HG02973 (cell line): ENCODE data around the gene APPL2.
"Not testable (repeated sequence)": the region's sequence is repeated elsewhere in the genome, so short reads cannot be mapped to it uniquely, and the experiment has no call there.

Experiments
- ATAC-seq: cut with Tn5 transposase; IDR thresholded peaks from one replicate; pipeline ENCODE4 v1.9.1; 2021; ENCODE audit warnings: moderate library complexity; ENCODE audit not compliant: unreplicated experiment

Gene APPL2

DNA sequence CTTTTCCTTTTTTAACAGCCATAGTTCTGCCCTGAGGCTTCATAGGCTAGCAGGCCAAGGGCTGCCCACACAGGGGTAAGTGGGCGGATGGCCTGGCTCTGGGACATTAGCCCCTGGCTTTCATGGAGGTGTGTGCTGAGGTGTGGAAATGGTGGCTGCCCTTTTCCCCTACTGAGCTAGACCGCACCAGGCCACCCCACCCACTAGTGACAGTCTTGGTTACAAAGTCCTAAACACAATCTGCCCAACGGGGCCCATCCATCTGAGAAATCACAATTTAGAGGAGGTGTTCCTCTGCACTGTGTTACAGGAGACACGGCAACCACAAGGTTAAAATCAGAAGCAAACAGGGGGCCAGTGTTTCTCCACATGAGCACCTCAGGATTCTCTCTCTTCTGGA lies 35.6 kb downstream of the APPL2 start:
- no peak for ATAC-seq

GRCh38 chr12:105198961-105199360 lies 37.0 kb downstream of the APPL2 start:
- ATAC-seq: no peak

- no peak for ATAC-seq
Measured at GRCh38 chr12:105196090-105196489, 39.9 kb downstream of the APPL2 start.

DNA sequence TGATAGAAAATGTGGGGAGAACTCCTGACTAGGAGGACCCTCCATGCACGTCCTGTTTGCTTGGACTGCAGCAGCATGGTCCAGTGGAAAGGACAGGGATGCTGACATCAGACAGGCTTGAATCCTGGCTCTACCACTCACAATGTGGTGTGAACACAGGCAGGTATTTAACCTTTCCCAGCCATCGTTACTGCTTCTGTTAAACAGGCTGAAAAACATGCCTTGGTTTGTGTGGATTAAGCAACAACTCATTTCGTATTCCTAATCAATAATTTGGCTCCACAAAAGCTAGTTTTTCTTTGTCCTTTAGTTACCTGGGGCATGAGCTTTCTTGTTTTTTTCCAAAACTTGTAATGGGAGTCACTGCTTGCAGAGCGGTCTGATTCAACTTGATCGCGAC lies 41.0 kb downstream of the APPL2 start:
- ATAC-seq: no peak

GRCh38 chr12:105192624-105193225 lies 43.2 kb downstream of the APPL2 start:
- no peak for ATAC-seq

- no peak for ATAC-seq
Measured at GRCh38 chr12:105190530-105190929, 45.4 kb downstream of the APPL2 start.

DNA sequence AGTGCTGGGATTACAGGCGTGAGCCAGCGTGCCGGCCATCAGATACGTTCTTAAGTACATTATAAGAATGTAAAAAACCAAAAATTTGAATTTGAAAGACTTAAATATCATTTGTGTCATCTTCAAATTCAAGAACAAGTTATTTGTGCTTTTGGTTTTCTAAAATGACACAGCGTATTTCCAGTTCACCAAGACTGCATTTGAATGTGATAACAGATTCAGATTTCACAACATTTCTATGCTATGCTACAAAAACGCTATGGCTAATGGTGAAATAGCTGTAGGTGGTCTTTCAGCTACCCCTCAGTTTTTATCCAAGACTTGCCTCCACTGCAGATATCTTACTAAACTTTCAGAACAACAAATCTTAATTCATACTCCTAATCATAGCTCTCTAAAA lies 46.7 kb downstream of the APPL2 start:
- ATAC-seq: no peak

DNA sequence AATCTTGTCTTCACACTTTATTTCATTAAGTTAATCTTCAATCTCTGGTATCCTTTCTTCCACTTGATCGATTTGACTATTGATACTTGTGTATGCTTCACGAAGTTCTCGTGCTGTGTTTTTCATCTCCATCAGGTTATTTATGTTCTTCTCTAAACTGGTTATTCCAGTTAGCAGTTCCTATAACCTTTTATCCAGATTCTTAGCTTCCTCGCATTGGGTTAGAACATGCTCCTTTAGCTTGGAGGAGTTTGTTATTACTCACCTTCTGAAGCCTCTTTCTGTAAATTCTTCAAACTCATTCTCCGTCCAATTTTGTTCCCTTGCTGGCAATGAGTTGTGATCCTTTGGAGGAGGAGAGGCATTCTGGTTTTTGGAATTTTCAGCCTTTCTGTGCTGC lies 52.0 kb downstream of the APPL2 start:
- ATAC-seq: not testable (repeated sequence)

GRCh38 chr12:105183406-105183805 lies 52.6 kb downstream of the APPL2 start:
- not testable (repeated sequence) for ATAC-seq

DNA sequence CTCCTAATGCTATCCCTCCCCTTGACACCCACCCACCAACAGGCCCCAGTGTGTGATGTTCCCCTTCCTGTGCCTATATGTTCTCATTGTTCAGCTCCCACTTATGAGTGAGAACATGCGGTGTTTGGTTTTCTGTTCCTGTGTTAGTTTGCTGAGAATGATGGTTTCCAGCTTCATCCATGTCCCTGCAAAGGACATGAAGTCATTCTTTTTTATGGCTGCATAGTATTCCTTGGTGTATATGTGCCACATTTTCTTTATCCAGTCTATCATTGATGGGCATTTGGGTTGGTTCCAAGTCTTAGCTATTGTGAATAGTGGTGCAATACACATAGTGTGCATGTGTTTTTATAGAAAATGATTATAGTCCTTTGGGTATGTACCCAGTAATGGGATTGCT lies 56.9 kb downstream of the APPL2 start:
- ATAC-seq: not testable (repeated sequence)

GRCh38 chr12:105177208-105177607 lies 58.8 kb downstream of the APPL2 start:
- no peak for ATAC-seq

DNA sequence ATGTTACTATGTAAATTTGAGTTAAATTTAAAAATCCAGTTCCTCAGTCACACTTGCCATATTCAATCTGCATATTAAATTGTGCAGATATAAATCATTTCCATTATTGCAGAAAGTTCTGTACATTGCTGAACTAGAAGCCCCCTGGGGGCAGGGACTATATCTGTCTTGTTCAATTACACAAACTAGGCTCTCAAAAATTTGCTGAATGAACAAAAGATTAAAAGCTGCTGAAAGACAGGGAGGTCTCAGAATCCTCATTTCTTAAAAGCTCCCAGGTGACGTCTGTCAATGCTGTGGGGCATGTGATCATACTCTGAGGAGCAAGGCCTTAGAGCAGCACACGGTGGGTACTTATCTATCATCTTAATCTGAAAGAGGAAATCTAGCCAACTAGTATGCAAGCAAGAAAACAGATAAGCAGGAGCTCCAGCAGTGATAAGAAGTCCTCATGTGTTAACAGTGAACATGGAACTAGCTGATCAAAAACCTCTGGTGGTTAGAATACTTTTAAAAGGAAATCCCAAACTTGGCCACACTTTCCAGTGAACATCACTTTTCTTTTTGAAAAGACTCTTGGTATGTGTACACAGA lies 60.5 kb downstream of the APPL2 start:
- no peak for ATAC-seq

GRCh38 chr12:105171691-105172436 lies 64.1 kb downstream of the APPL2 start:
- ATAC-seq: no peak

DNA sequence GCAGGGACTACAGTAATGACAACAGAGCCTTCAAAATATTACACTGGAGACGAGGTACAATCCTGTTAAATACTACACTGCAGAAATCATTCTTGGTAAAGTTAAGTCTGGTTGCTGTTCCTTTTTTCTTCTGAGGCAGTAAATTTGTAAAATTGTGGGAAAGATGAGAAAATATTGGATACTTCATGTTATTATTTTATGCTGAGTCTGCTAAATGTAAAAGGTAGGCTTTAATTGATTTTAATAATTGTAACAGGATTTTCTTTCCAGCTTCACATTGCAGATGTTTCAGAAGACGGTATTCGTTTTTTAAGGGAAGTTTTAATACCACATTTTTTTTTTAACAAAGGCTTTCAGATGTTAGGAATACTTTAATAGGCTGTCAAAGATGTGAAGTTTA lies 65.8 kb downstream of the APPL2 start:
- ATAC-seq: no peak

- no peak for ATAC-seq
Measured at GRCh38 chr12:105168006-105168405, 68.0 kb downstream of the APPL2 start.

DNA sequence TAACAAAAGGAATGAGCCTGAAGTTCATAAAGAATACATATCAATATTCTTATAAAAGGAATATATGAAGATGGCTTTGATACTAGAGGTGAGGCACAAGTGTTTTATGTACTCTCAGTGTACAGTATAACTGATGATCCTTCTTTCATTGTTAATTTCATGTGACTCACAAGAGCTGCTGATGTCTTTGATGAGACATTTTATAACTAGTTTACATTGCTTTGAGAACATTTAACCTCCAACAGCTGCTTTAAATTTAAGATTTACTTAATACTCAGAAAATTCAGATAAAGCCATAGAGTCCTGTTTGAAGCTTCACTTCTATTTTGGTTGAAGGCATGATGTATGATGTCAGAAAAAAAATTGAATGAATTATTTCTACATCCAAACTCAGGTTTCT lies 68.6 kb downstream of the APPL2 start:
- no peak for ATAC-seq

DNA sequence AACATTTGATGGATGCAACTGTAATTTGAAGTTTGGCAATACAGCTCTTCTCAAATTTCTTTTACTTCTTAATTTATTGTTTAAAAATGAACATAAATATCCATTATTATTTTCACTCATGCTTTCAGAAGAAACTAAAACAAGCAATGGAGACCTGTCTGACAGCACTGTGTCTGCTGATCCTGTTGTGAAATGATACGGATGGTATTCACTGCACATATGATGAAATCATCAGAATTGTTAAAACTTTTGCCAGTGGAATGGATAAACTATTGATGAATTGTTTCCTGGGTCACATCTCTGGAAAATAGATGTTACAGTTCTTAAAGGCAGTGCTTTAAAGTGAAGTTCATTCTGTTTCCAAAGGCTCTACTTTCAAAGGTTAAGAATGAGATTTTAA lies 69.2 kb downstream of the APPL2 start:
- no peak for ATAC-seq

DNA sequence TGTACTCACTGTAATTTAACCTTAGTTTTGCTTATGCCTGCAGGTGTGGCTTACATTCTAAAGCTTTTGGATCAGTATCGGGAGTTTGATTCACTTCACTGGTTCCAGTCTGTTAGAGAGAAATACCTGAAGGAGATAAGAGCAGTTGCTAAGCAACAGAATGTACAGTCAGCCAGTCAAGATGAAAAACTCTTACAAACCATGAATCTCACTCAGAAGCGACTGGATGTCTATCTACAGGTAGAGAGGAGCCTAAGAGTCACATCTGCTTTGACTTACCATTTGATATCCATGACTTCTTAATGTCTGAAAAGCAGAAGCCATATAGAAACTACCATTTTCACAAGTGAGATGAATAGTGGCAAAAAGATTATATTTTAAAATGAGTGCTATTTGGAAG lies 71.9 kb downstream of the APPL2 start:
- no peak for ATAC-seq

DNA sequence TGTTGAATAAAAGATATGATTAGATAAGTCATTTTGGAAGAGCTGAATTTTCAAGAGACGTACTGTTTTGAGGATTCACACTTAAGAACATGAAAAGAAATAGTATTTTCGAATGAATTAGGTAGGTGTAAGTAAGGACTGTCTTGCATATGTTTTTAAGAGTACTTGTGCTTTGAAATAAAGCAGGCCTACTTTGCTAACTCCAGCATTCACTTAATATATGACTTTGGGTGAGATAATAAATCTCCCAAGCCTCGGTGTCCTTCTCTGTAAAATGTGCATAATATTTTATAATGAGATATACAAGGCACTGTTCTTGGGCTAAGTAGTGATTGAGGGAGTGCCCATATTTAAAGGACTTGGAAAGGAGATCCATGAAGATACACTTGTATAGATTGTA lies 73.8 kb downstream of the APPL2 start:
- ATAC-seq: no peak

GRCh38 chr12:105158876-105159275 lies 77.1 kb downstream of the APPL2 start:
- no peak for ATAC-seq

GRCh38 chr12:105157606-105158005 lies 78.4 kb downstream of the APPL2 start:
- no peak for ATAC-seq

GRCh38 chr12:105156260-105156659 lies 79.7 kb downstream of the APPL2 start:
- no peak for ATAC-seq
